ENCODE measurements around the gene NUDC.
A peak's percentile ranks its signal among the peaks of the same experiment; 100 is the strongest.

NUDC gene

GRCh38 chr1:26951216-26951615 lies 29.7 kb downstream of the NUDC start:
- DNase-seq (ENCODE audit: low spot score), result no peak

- no peak for DNase-seq (ENCODE audit: low spot score)
Measured at GRCh38 chr1:26951821-26952497, 30.4 kb downstream of the NUDC start.

DNA sequence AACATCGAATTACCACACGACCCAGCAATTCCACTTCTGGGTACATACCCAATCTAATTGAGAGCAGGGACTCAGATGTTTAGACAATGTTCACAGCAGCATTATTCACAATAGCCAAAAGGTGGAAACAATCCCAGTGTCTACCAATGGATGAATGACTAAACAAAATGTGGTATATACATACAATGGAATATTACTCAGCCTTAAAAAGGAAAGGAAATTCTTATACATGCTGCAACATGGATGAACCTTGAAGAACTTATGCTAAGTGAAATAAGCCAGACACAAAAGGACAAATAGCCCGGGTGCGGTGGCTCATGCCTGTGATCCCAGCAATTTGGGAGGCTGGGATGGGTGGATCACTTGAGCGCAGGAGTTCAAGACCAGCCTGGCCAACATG lies 31.8 kb downstream of the NUDC start:
- DNase-seq (ENCODE audit: low spot score), result no peak

GRCh38 chr1:26956321-26956720 lies 34.8 kb downstream of the NUDC start:
- no peak for DNase-seq (ENCODE audit: low spot score)

DNA sequence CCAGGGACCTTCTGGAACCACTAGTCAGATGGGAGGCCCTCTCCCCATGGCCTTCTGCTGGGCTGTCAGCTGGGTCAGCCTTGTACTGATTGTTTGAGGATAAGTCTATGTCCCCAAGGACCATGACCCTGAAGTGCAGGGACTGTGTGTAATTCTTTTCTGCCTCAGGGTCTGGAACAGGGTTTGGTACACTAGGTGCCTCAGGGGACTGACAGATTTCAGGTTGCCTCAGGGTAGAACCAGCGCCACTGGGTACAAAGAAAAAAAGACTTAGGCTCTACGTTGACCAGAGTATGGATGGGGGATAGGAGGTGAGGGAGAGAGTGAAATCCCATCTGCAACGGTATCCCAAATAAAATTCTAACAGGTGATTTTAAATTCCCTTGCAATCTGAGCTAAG lies 35.8 kb downstream of the NUDC start:
- DNase-seq (ENCODE audit: low spot score), result no peak

GRCh38 chr1:26959270-26959669 lies 37.7 kb downstream of the NUDC start:
- no peak for DNase-seq (ENCODE audit: low spot score)

DNA sequence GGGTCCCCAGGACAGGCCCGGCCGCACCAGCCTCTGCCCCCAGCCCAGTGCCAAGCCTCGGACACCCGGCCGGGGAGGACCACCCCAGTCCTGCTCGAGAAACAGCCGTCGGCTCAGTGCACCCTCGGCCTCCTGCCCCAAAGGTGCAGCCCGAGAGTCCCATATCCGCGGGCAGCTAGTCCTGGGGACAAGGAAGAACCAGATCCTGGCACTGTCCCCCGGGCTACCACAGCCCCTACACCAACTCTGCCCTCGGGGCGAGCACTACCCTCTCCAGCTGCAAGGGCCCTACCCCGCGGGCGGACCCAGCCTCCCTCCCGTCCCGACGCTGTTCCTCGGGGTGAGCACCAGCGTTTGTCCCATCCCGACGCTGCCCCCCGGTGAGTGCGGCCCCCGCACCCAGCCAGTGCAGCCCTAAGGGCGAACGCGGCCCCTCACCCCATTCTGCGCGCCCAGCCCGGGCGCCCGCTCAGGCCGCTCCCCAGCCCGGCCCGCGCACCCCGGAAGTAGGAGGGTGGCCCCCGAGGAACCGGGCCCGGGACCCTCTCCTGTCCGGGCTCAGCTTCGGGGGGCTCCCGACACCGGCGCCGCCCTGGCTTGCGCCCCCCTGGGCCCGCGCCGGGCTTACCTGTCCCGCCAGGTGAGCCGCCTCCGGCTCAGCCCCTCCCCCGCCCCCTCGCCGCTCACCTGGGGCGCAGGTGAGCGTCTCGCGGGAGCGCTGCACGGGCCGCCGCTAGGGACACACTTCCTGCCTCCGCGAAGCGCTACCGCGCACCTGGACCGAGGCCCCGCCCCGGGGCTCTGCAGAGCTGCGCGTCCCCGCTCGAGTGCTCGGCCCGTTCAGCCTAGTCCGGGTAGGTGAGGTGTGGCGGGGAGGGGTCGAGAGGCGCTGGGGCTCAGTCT lies 38.4 kb downstream of the NUDC start, which contains the start of gene KDF1:
KDF1 (minus strand) TSS at position 747 of the 903 bp plus-strand sequence. CDS start 8,088 bp downstream, outside the sequence.
- DNase-seq (ENCODE audit: low spot score), result no peak

GRCh38 chr1:26960625-26960966 lies 39.1 kb downstream of the NUDC start:
- DNase-seq (ENCODE audit: low spot score), result no peak

GRCh38 chr1:26961826-26962225 lies 40.3 kb downstream of the NUDC start:
- peak; percentile 68 for DNase-seq (ENCODE audit: low spot score)

DNA sequence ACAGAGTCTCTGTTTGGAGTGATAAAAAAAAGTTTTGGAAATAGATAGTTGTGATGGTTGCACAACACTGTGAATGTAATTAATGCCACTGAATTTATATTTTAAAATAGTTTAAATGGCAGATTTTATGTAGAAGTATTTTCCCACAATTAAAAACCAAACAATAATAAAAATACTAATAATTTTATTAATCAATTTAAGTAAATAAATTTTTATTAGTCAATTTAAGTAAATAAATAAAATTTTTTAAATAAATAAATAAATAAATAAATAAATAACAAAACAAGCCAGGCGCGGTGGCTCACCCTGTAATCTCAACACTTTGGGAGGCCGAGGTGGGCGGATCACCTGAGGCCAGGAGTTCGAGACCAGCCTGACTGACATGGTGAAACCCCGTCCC lies 43.7 kb downstream of the NUDC start:
- DNase-seq (ENCODE audit: low spot score), result no peak

GRCh38 chr1:26965628-26966027 lies 44.1 kb downstream of the NUDC start:
- no peak for DNase-seq (ENCODE audit: low spot score)

GRCh38 chr1:26970810-26971209 lies 49.3 kb downstream of the NUDC start:
- no peak for DNase-seq (ENCODE audit: low spot score)

DNA sequence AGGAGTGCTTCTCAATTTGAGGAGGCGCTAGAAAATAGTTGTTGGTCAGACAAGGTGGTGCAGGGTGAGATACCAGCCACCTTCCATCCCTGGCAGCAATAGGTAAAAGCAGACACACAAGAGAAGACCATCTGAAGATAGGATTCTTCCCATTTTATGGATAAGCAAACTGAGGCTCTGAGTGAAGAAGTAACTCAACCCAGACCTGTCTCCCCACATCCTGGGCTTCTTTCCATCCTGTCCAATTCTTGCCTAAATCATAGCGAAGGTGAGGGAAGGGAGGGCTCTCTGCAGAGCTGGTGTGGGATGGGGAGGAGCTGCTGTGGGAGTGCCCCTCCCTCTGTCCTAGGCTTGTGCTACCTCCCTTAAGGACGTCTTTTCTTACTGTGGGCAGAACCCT lies 50.0 kb downstream of the NUDC start:
- DNase-seq (ENCODE audit: low spot score), result peak; percentile 6

GRCh38 chr1:26972390-26972789 lies 50.8 kb downstream of the NUDC start:
- no peak for DNase-seq (ENCODE audit: low spot score)

DNA sequence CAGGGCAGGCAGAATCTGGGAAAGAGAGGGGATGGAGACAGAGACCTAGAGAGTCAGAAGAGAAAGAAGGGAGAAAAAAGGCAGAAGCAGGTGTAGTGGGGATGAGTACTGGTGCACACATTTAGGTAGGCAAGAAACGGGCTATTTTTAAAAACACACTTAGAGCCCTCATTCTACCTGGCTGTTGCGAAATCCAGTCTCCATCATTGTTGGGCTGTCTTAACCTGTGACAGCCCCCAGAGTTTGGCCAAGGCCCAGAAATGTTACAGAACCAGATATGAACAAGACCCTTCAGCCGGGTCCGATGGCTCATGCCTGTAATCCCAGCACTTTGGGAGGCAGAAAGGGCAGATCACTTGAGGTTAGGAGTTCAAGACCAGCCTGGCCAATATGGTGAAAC lies 51.3 kb downstream of the NUDC start:
- DNase-seq (ENCODE audit: low spot score), result no peak

GRCh38 chr1:26976621-26977510 lies 55.3 kb downstream of the NUDC start:
- DNase-seq (ENCODE audit: low spot score), result no peak

DNA sequence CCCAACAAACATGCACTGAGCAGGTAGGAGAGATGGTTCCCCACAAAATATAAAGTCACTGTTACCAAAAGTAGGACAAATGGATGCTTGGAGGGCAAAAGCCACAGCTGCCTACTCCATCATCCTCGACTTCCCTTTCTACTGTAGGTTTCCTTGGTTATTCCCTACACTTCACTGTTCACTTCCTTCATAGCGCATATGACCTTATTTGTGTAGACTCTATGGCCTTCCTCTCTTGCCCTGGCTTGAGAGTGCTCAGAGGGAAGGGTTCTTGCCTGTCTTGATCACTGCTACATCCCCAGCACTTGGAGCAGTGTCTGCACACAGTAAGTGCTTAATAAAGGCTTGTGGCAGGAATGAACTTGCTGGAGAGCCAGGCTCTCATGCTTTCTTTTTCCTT lies 57.4 kb downstream of the NUDC start:
- DNase-seq (ENCODE audit: low spot score), result no peak

DNA sequence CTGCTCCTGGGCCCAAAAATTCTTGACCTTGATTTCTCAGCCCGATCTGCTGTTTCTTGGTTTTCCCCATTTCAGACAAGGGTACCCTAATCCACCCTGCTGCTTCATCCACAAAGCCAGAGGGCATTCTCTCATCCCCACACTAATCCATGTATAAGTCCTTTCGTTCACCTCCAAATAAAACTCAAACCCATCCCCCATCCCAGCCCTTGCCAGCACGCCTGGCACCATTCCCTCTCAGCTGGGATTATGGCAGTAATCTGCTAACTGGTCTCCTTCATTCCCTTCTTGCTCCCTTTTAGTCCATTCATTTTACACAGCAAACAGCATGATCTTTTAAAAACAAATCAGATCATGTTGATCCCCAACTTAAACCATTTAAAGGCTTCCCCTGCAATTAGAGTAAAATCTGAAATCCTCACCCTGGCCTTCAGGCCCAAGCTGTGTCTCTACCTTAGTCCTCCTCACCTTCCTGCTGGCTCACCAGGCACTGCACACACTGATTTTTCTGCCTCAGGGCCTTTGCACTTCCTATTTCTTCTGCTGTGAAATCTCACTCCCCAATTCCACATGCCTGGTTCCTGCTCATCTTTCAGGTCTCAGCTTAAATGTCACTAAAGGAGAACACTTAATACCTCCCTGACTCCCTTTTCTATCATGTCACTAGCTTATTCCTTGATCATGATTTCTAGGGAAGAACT lies 59.8 kb downstream of the NUDC start:
- no peak for DNase-seq (ENCODE audit: low spot score)

DNA sequence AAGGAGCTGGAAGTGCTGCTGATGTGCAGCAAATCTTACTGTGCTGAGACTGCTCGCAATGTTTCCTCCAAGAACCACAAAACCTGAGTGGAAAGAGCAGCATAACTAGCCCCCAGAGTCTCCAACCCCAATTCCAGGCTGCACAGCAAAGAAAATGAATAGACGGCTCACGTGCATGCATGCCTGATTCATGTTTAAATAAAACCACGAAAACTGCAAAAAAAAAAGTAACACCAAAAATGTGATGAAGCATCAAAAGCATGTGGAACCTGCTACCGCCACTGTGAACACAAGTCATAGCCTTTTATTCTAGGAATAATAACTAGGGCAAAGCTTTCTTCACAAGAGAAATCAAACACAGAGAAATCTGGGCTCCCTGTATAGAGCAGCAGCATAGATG lies 62.3 kb downstream of the NUDC start:
- no peak for DNase-seq (ENCODE audit: low spot score)

GRCh38 chr1:26984291-26984690 lies 62.7 kb downstream of the NUDC start:
- no peak for DNase-seq (ENCODE audit: low spot score)

DNA sequence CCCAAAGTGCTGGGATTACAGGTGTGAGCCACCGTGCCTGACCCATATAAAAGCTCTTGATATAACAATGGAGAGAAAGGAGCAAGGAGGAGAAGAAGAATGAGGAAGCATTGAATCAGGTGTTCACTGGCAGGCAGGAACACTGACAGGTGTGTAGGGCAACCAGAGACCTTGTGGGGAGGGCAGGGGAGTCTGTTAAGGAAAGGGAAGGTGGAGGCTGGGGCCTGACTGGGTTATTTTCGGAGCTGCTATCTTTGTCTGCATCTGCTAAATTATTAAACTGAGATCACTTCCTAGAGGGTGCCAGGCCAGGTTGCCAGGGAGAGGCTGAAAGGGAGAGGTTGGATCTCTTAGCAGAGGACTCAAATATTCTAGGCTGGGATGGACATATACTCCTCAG lies 65.1 kb downstream of the NUDC start:
- DNase-seq (ENCODE audit: low spot score), result no peak

Measured in AG20443 (cell line).